Activated T-cell treated with anti-CD3 and anti-CD28 coated beads, Interleukin-2, amount 50 U/mL, for 48 hours (primary cell): ENCODE results near the gene C1QTNF1.
A peak's percentile ranks its signal among the peaks of the same experiment; 100 is the strongest.

ENCODE experiments used
- DNase-seq, 2 experiments: peaks; one replicate each; pipeline ENCODE4 v3.0.0-alpha.2; 2020

The C1QTNF1 gene

GRCh38 chr17:79082311-79083190, 58.6 kb downstream of the C1QTNF1 start:
- DNase-seq: peak; percentile 61 to 62

GRCh38 chr17:79083191-79083971, 59.4 kb downstream of the C1QTNF1 start:
- no peak for DNase-seq

GRCh38 chr17:79084291-79085153, 60.6 kb downstream of the C1QTNF1 start:
- no peak for DNase-seq

GRCh38 chr17:79085154-79085920, 61.4 kb downstream of the C1QTNF1 start:
- no peak for DNase-seq

- no peak for DNase-seq
Measured at GRCh38 chr17:79085921-79086551, 62.1 kb downstream of the C1QTNF1 start.

- DNase-seq: no peak
Measured at GRCh38 chr17:79086609-79087427, 62.8 kb downstream of the C1QTNF1 start.

GRCh38 chr17:79087428-79088143, 63.6 kb downstream of the C1QTNF1 start:
- peak; percentile 76 to 77 for DNase-seq

- DNase-seq: no peak
Measured at GRCh38 chr17:79088247-79088996, 64.5 kb downstream of the C1QTNF1 start.

- no peak for DNase-seq
Measured at GRCh38 chr17:79088997-79089328, 65.0 kb downstream of the C1QTNF1 start.

- DNase-seq: no peak
Measured at GRCh38 chr17:79089720-79090442, 65.9 kb downstream of the C1QTNF1 start.

GRCh38 chr17:79090443-79091225, 66.7 kb downstream of the C1QTNF1 start:
- no peak for DNase-seq

- DNase-seq: no peak
Measured at GRCh38 chr17:79091226-79091670, 67.3 kb downstream of the C1QTNF1 start.

GRCh38 chr17:79092567-79092966, 68.6 kb downstream of the C1QTNF1 start:
- DNase-seq: no peak

GRCh38 chr17:79093270-79093669, 69.3 kb downstream of the C1QTNF1 start:
- DNase-seq: no peak

GRCh38 chr17:79094261-79094660, 70.3 kb downstream of the C1QTNF1 start:
- DNase-seq: no peak

GRCh38 chr17:79095345-79096055, 71.5 kb downstream of the C1QTNF1 start:
- no peak for DNase-seq

- no peak for DNase-seq
Measured at GRCh38 chr17:79096477-79096876, 72.5 kb downstream of the C1QTNF1 start.
